ENCODE data around the gene GNB3. TPM values are rescaled to one million over a fixed set of nuclear protein-coding genes. Genes with fewer than 3 reads are reported as not detected.
A peak's percentile ranks its signal among the peaks of the same experiment; 100 is the strongest.

The GNB3 gene
- total and polyA plus RNA-seq, 9 of the 15 experiments (the other 6 are each of a cell fraction or from before 2014, with no cell fraction given), result 1.4 to 5.8 (median 2.0) TPM

GRCh38 chr12:6890789-6891645, 50.3 kb downstream of the GNB3 start (continued):
- peak; percentile 63; the same call in 1 of the 2 replicates for TF ChIP-seq JUN (IDR thresholded peaks at IDR 0.05; ENCODE audit: borderline replicate concordance, low read depth, low read length)
- TF ChIP-seq JUN (CRISPR knock-in tag; IDR thresholded peaks at IDR 0.05; ENCODE audit: borderline replicate concordance), result no peak
- peak; percentile 68; the same call in 1 of the 2 replicates for TF ChIP-seq ZBTB33 (CRISPR knock-in tag; IDR thresholded peaks at IDR 0.05)
- peak; percentile 93 for TF ChIP-seq USF2 (CRISPR knock-in tag; IDR thresholded peaks at IDR 0.05)
- TF ChIP-seq PKNOX1 (IDR thresholded peaks at IDR 0.05), result 0 out of 2 replicates have a peak, but pooled peaks have one; percentile 17
- peak; percentile 87 for TF ChIP-seq ATF7 (IDR thresholded peaks at IDR 0.05)
- peak; percentile 60 for TF ChIP-seq ZNF121 (CRISPR knock-in tag; conservative IDR thresholded peaks at IDR 0.05)
- 0 out of 4 replicates have a peak, but pooled peaks of 1 of the 2 experiments have one; percentile 12 for TF ChIP-seq TBL1XR1 (IDR thresholded peaks at IDR 0.05; ENCODE audit: low read length in 2 of 2)
- peak; percentile 38; the same call in 1 of the 2 replicates for TF ChIP-seq FOXP1 (CRISPR knock-in tag; IDR thresholded peaks at IDR 0.05)
- TF ChIP-seq ZBTB9 (CRISPR knock-in tag; IDR thresholded peaks at IDR 0.05), result 0 out of 2 replicates have a peak, but pooled peaks have one; percentile 19
- TF ChIP-seq MAFG (tag; conservative IDR thresholded peaks at IDR 0.05), result peak; percentile 97
- peak; percentile 85 for TF ChIP-seq KDM5B (IDR thresholded peaks at IDR 0.05; ENCODE audit: insufficient replicate concordance, low read depth, low read length)
- TF ChIP-seq GATAD2A (IDR thresholded peaks at IDR 0.05), result no peak
- TF ChIP-seq SMAD3 (CRISPR knock-in tag; conservative IDR thresholded peaks at IDR 0.05), result no peak
- TF ChIP-seq NFE2 (IDR thresholded peaks at IDR 0.05; ENCODE audit: low read depth), result peak; percentile 100
- TF ChIP-seq FIP1L1 (IDR thresholded peaks at IDR 0.05; ENCODE audit: low read depth, low read length, poor library complexity, severe bottlenecking), result peak; percentile 65
- peak; percentile 73 for TF ChIP-seq CREB1 (IDR thresholded peaks at IDR 0.05)
- peak; percentile 76 for TF ChIP-seq CREB1 (CRISPR knock-in tag; IDR thresholded peaks at IDR 0.05)
- no peak for TF ChIP-seq PHB (CRISPR knock-in tag; IDR thresholded peaks at IDR 0.05)
- peak; percentile 89 for TF ChIP-seq NFE2L1 (tag; IDR thresholded peaks at IDR 0.05; ENCODE audit: borderline replicate concordance, low read depth)
- peak; percentile 79 for TF ChIP-seq E2F4 (CRISPR knock-in tag; IDR thresholded peaks at IDR 0.05; ENCODE audit: low read depth)

Measured in K562 (cell line).